ENCODE measurements around the gene ABCA1.

GRCh38 chr9:104849023-104849422, 78.9 kb downstream of the ABCA1 start:
- TF ChIP-seq CTCF (conservative IDR thresholded peaks at IDR 0.05; ENCODE audit: low read depth, low read length) = no peak
- no peak for TF ChIP-seq EZH2 (IDR thresholded peaks at IDR 0.05; ENCODE audit: low read length, unreplicated experiment)
- no peak for TF ChIP-seq EZH2phosphoT487 (IDR thresholded peaks at IDR 0.05; ENCODE audit: borderline replicate concordance, low read length)

Measured in PC-3 (cell line).